ENCODE data around the gene ZMYND15. TPM values are rescaled to one million over a fixed set of nuclear protein-coding genes. Genes with fewer than 3 reads are reported as not detected.

The ZMYND15 gene
- total and polyA plus RNA-seq, 2 donors (not counting 1 experiment from before 2014, with no cell fraction given): under 0.01 to 0.11 TPM

- H3K36me3 ChIP-seq (ENCODE audit: control insufficient read depth, insufficient read depth, low read length): no peaks in the 10 kb centered on the region
- DNase-seq (ENCODE audit: low read depth in 2 of 2): no peak
- H3K4me3 ChIP-seq (replicated peaks in 1 of 4; ENCODE audit: control extremely low read depth in 1 of 4, insufficient read depth in 1 of 4, low read depth in 3 of 4, low read length in 4 of 4): no peak overlapping the region
- H4K20me1 ChIP-seq (ENCODE audit: control insufficient read depth, extremely low read depth, insufficient read depth, low read length): no peaks in the 10 kb centered on the region
- H3K4me1 ChIP-seq (ENCODE audit: control insufficient read depth, extremely low read depth, insufficient read depth, low read length): no peaks in the 10 kb centered on the region
- H3K79me2 ChIP-seq (ENCODE audit: control insufficient read depth, insufficient read depth, low read length): no peaks in the 10 kb centered on the region
- TF ChIP-seq CTCF (conservative IDR thresholded peaks at IDR 0.05 in 1 of 2, IDR thresholded peaks at IDR 0.05 in 1 of 2; ENCODE audit: low read depth in 1 of 2, low read length in 2 of 2) (no peak), EZH2 (IDR thresholded peaks at IDR 0.05; ENCODE audit: low read length, missing control alignments) (no peak)
- H2AFZ ChIP-seq (ENCODE audit: low read length): no peak overlapping the region
- H3K27ac ChIP-seq (ENCODE audit: insufficient read depth, low read length): no peak overlapping the region
- no peak overlapping the region for H3K4me2 ChIP-seq (ENCODE audit: extremely low read depth, insufficient read depth, low read length)
- peaks cover 34% of the 10 kb centered on the region for H3K27me3 ChIP-seq (ENCODE audit: control insufficient read depth, insufficient read depth, low read length)
- no peaks in the 10 kb centered on the region for H3K9me3 ChIP-seq (ENCODE audit: control insufficient read depth, insufficient read depth, low read depth, low read length)
- H3K9ac ChIP-seq (ENCODE audit: insufficient read depth, low read length): no peak overlapping the region
Observed at GRCh38 chr17:4741544-4741943, 1.9 kb downstream of the ZMYND15 start.

GRCh38 chr17:4742133-4742532 lies 2.5 kb downstream of the ZMYND15 start:
- no peaks in the 10 kb centered on the region for H4K20me1 ChIP-seq (ENCODE audit: control insufficient read depth, extremely low read depth, insufficient read depth, low read length)
- no peaks in the 10 kb centered on the region for H3K9me3 ChIP-seq (ENCODE audit: control insufficient read depth, insufficient read depth, low read depth, low read length)
- H3K4me2 ChIP-seq (ENCODE audit: extremely low read depth, insufficient read depth, low read length): no peak overlapping the region
- H3K9ac ChIP-seq (ENCODE audit: insufficient read depth, low read length): no peak overlapping the region
- no peak overlapping the region for H2AFZ ChIP-seq (ENCODE audit: low read length)
- no peak overlapping the region for H3K4me3 ChIP-seq (replicated peaks in 1 of 4; ENCODE audit: control extremely low read depth in 1 of 4, insufficient read depth in 1 of 4, low read depth in 3 of 4, low read length in 4 of 4)
- peaks cover 34% of the 10 kb centered on the region for H3K27me3 ChIP-seq (ENCODE audit: control insufficient read depth, insufficient read depth, low read length)
- no peak for TF ChIP-seq CTCF (conservative IDR thresholded peaks at IDR 0.05 in 1 of 2, IDR thresholded peaks at IDR 0.05 in 1 of 2; ENCODE audit: low read depth in 1 of 2, low read length in 2 of 2)
- no peak for TF ChIP-seq EZH2 (IDR thresholded peaks at IDR 0.05; ENCODE audit: low read length, missing control alignments)
- no peaks in the 10 kb centered on the region for H3K79me2 ChIP-seq (ENCODE audit: control insufficient read depth, insufficient read depth, low read length)
- no peaks in the 10 kb centered on the region for H3K4me1 ChIP-seq (ENCODE audit: control insufficient read depth, extremely low read depth, insufficient read depth, low read length)
- DNase-seq (ENCODE audit: low read depth in 2 of 2): no peak
- H3K36me3 ChIP-seq (ENCODE audit: control insufficient read depth, insufficient read depth, low read length): no peaks in the 10 kb centered on the region
- H3K27ac ChIP-seq (ENCODE audit: insufficient read depth, low read length): no peak overlapping the region

- Histone ChIP-seq H3K9me3 (ENCODE audit: control insufficient read depth, insufficient read depth, low read depth, low read length) (no peaks in the 10 kb centered on the region), H3K9ac (ENCODE audit: insufficient read depth, low read length) (no peak overlapping the region), H4K20me1 (ENCODE audit: control insufficient read depth, extremely low read depth, insufficient read depth, low read length) (no peaks in the 10 kb centered on the region), H3K4me3 (replicated peaks in 1 of 4; ENCODE audit: control extremely low read depth in 1 of 4, insufficient read depth in 1 of 4, low read depth in 3 of 4, low read length in 4 of 4) (no peak overlapping the region), H3K4me1 (ENCODE audit: control insufficient read depth, extremely low read depth, insufficient read depth, low read length) (no peaks in the 10 kb centered on the region), H3K4me2 (ENCODE audit: extremely low read depth, insufficient read depth, low read length) (no peak overlapping the region), H3K79me2 (ENCODE audit: control insufficient read depth, insufficient read depth, low read length) (no peaks in the 10 kb centered on the region), H2AFZ (ENCODE audit: low read length) (no peak overlapping the region), H3K36me3 (ENCODE audit: control insufficient read depth, insufficient read depth, low read length) (no peaks in the 10 kb centered on the region), H3K27ac (ENCODE audit: insufficient read depth, low read length) (no peak overlapping the region), H3K27me3 (ENCODE audit: control insufficient read depth, insufficient read depth, low read length) (peaks cover 34% of the 10 kb centered on the region)
- no peak for DNase-seq (ENCODE audit: low read depth in 2 of 2)
- TF ChIP-seq CTCF (conservative IDR thresholded peaks at IDR 0.05 in 1 of 2, IDR thresholded peaks at IDR 0.05 in 1 of 2; ENCODE audit: low read depth in 1 of 2, low read length in 2 of 2) (no peak), EZH2 (IDR thresholded peaks at IDR 0.05; ENCODE audit: low read length, missing control alignments) (peak; percentile 31)
Observed at GRCh38 chr17:4742629-4743028, 3.0 kb downstream of the ZMYND15 start.

All from fibroblast of lung (primary cell).